Prostate gland (tissue), 2 donors: Measurements from ENCODE around the gene PAN3. TPM values are rescaled to one million over a fixed set of nuclear protein-coding genes. Genes with fewer than 3 reads are reported as not detected.

Source experiments
- DNase-seq: peaks from one replicate; pipeline ENCODE4 v3.0.0-alpha.2; 2019; ENCODE audit warnings: low spot score
- H3K27ac ChIP-seq, 2 donors: fragments of 200-600 bp; sonication (generic); 2 replicates each; pipeline ENCODE4 v1.5.1; 2017 to 2019
- H3K27me3 ChIP-seq: fragments of 200-600 bp; sonication (generic); replicated peaks from 2 replicates; pipeline ENCODE4 v1.5.1; 2019; ENCODE audit not compliant: insufficient read depth
- H3K36me3 ChIP-seq, 2 donors: fragments of 200-600 bp; sonication (generic); 1 replicate in 1 of 2; 2 replicates in 1 of 2; pipeline versions ENCODE4 v1.5.1 to v1.8.1; 2017 to 2019
- H3K4me1 ChIP-seq: fragments of 200-600 bp; sonication (generic); replicated peaks from 2 replicates; pipeline ENCODE4 v1.5.1; 2019
- H3K4me3 ChIP-seq, 2 donors: fragments of 200-600 bp; sonication (generic); 2 replicates each; pipeline ENCODE4 v1.5.1; 2017 to 2019
- H3K9me3 ChIP-seq: fragments of 200-600 bp; sonication (generic); 2 replicates; pipeline ENCODE4 v1.5.1; 2017
- CTCF ChIP-seq, 4 experiments: fragments of 200-600 bp in 2 of 4; fragments of 450-650 bp in 2 of 4; sonication (generic) in 2 of 4; IDR thresholded peaks; 1 replicate in 3 of 4; 2 replicates in 1 of 4; pipeline ENCODE4 v1.5.1; 2016 to 2019; ENCODE audit warnings: antibody characterized with exemption in 4 of 4, mild to moderate bottlenecking in 2 of 4, moderate library complexity in 2 of 4
- POLR2A ChIP-seq: fragments of 450-650 bp; IDR thresholded peaks from one replicate; pipeline ENCODE4 v1.6.1; 2016; ENCODE audit warnings: antibody characterized with exemption, mild to moderate bottlenecking
- POLR2AphosphoS5 ChIP-seq: sonication (generic); formaldehyde crosslinking; IDR thresholded peaks from one replicate; pipeline ENCODE4 v1.6.1; 2017; ENCODE audit warnings: antibody characterized with exemption
- WGBS: methylation state at CpG from one replicate; pipeline ENCODE4 v1.1.5; 2018; 5-methylcytosine and 5-hydroxymethylcytosine counted together
- intact Hi-C: fragments of 100-400 bp; cut with DNase I; formaldehyde crosslinking; loops from one replicate; pipeline ENCODE4 v1.14.2; 2022
- total RNA-seq, 2 donors: library from RNA; depleted of rRNA; stranded (reverse); fragments of >200 nt; gene quantifications; one replicate each; pipeline ENCODE4 v1.1.0, GENCODE V29; 2016

PAN3 gene
- total RNA-seq, 2 donors from 2014 or later = 31.4 to 51.7 TPM

- H3K36me3 ChIP-seq = no peaks in the 10 kb centered on the region
- intact Hi-C loops = no loop called here
These were observed 27.9 kb downstream of the PAN3 start for GRCh38 chr13:28166257-28166656.

GRCh38 chr13:28171266-28171665, 32.9 kb downstream of the PAN3 start:
- no peak overlapping the region for H3K4me3 ChIP-seq
- WGBS = 72% methylated on average over 5 of the region's 5 CpGs
- no peak for DNase-seq
- no peak overlapping the region for H3K27ac ChIP-seq
- no peaks in the 10 kb centered on the region for H3K4me1 ChIP-seq
- H3K36me3 ChIP-seq = no peaks in the 10 kb centered on the region
- H3K9me3 ChIP-seq = no peaks in the 10 kb centered on the region
- no peaks in the 10 kb centered on the region for H3K27me3 ChIP-seq
- TF ChIP-seq POLR2AphosphoS5 (no peak), CTCF (IDR thresholded peaks at IDR 0.05) (no peak), POLR2A (no peak)
- intact Hi-C loops = no loop called here

More at GRCh38 chr13:28166257-28166656, 27.9 kb downstream of the PAN3 start:
- Histone ChIP-seq H3K27me3 (no peaks in the 10 kb centered on the region), H3K4me1 (no peaks in the 10 kb centered on the region), H3K27ac (no peak overlapping the region), H3K9me3 (no peaks in the 10 kb centered on the region), H3K4me3 (no peak overlapping the region)
- no peak for DNase-seq
- no peak for TF ChIP-seq CTCF (IDR thresholded peaks at IDR 0.05)
- TF ChIP-seq POLR2AphosphoS5 = no peak
- no peak for TF ChIP-seq POLR2A
- 100% methylated on average over 1 of the region's 1 CpG for WGBS

GRCh38 chr13:28172947-28173346, 34.6 kb downstream of the PAN3 start:
- H3K4me3 ChIP-seq = no peak overlapping the region
- H3K36me3 ChIP-seq = no peaks in the 10 kb centered on the region
- no peak overlapping the region for H3K27ac ChIP-seq
- WGBS = 50% methylated on average over 2 of the region's 2 CpGs
- TF ChIP-seq CTCF (IDR thresholded peaks at IDR 0.05) = no peak
- no peak for TF ChIP-seq POLR2AphosphoS5
- no peak for TF ChIP-seq POLR2A
- H3K27me3 ChIP-seq = no peaks in the 10 kb centered on the region
- no peaks in the 10 kb centered on the region for H3K4me1 ChIP-seq
- no peaks in the 10 kb centered on the region for H3K9me3 ChIP-seq
- DNase-seq = no peak
- intact Hi-C loops = no loop called here

- Histone ChIP-seq H3K9me3 (no peaks in the 10 kb centered on the region), H3K4me1 (no peaks in the 10 kb centered on the region), H3K27ac (no peak overlapping the region), H3K4me3 (no peak overlapping the region), H3K27me3 (no peaks in the 10 kb centered on the region), H3K36me3 (no peaks in the 10 kb centered on the region)
- DNase-seq = no peak
- no peak for TF ChIP-seq POLR2A
- TF ChIP-seq POLR2AphosphoS5 = no peak
- TF ChIP-seq CTCF (IDR thresholded peaks at IDR 0.05) = no peak
- intact Hi-C loops = no loop called here
These were observed 35.4 kb downstream of the PAN3 start for GRCh38 chr13:28173793-28174192.

GRCh38 chr13:28177327-28177726, 39.0 kb downstream of the PAN3 start:
- no peaks in the 10 kb centered on the region for H3K36me3 ChIP-seq
- no peaks in the 10 kb centered on the region for H3K27me3 ChIP-seq
- no peak overlapping the region for H3K27ac ChIP-seq
- TF ChIP-seq CTCF (IDR thresholded peaks at IDR 0.05) (no peak), POLR2AphosphoS5 (no peak), POLR2A (no peak)
- H3K9me3 ChIP-seq = no peaks in the 10 kb centered on the region
- intact Hi-C loops = no loop called here
- no peaks in the 10 kb centered on the region for H3K4me1 ChIP-seq
- DNase-seq = no peak
- no peak overlapping the region for H3K4me3 ChIP-seq
